ENCODE measurements around the gene ERN1. TPM values are rescaled to one million over a fixed set of nuclear protein-coding genes. Genes with fewer than 3 reads are reported as not detected.

Gene ERN1
- total and polyA plus RNA-seq, 10 donors = 3.1 to 65.4 (median 44.1) TPM

DNA sequence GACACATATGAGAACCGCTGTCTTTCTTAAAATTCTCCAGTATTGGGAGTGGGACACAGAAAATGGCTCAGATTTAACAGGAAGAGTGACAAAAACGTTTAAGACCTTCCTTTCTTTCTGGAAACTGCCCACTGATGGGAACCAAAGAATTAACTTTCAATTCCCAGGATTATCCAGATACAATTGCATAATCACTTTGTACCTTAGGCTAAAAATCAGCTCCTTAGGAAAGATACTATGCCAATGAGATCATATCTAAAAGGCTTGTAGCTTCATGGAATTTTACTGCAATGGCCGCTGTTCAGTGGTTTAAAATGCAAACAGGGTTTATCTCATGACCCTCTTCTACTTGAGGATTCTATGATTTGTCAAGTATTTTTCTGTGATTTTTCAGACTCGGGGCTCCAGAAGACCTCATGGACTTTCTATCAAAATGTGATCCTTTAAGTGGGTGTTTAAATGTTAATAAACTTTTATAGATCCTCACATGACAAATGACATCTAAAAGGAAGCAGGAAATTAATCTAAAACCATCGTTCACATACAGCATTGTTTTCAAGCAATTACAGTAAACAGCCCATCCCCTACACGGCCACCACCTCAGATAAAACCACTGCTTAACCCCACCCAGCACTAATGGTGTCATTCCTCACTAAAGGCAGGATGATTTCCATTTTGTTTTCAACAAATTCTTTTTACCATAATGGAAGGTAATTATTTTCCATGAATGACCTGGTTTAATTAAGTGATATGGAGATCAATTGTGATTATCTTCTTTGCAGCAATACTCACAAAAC lies 31.6 kb upstream of the ERN1 start:
- TF ChIP-seq POLR2AphosphoS5 (IDR thresholded peaks at IDR 0.05) (no peak), POLR2A (IDR thresholded peaks at IDR 0.05) (no peak)
- TF ChIP-seq, protein P1, sequence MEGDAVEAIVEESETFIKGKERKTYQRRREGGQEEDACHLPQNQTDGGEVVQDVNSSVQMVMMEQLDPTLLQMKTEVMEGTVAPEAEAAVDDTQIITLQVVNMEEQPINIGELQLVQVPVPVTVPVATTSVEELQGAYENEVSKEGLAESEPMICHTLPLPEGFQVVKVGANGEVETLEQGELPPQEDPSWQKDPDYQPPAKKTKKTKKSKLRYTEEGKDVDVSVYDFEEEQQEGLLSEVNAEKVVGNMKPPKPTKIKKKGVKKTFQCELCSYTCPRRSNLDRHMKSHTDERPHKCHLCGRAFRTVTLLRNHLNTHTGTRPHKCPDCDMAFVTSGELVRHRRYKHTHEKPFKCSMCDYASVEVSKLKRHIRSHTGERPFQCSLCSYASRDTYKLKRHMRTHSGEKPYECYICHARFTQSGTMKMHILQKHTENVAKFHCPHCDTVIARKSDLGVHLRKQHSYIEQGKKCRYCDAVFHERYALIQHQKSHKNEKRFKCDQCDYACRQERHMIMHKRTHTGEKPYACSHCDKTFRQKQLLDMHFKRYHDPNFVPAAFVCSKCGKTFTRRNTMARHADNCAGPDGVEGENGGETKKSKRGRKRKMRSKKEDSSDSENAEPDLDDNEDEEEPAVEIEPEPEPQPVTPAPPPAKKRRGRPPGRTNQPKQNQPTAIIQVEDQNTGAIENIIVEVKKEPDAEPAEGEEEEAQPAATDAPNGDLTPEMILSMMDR (IDR thresholded peaks at IDR 0.05 in 8 of 11, conservative IDR thresholded peaks at IDR 0.05 in 3 of 11) = no peak

DNA sequence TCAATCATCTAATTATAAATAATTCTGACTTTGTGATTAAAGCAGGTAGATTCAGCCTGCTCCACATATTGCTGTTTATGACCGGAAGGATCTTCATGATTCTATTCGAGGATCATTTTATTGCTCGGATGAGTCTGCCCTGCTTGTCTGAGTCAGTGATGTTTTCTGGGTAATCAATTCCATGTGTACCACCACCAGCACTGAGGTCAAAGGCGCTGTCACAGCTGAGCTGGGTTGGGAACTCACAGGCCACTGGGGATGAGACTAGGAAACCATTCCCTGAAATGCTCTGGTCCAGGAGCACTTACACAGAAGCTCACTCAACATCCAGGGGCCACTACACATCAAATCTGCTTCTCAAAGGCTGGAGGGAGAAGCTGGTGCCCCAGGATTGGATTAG lies 30.4 kb upstream of the ERN1 start:
- Histone ChIP-seq H3K4me1 (peaks cover 9 to 38% (median 26%) of the 10 kb centered on the region in 6 donors), H3K27me3 (replicated peaks in 1 of 7) (no peaks in the 10 kb centered on the region), H3K9me3 (no peaks in the 10 kb centered on the region), H3K4me3 (no peak overlapping the region), H3K36me3 (peaks cover 0 to 81% (median 5%) of the 10 kb centered on the region in 6 donors), H3K27ac (no peak overlapping the region)
- WGBS, 5 donors = 93 to 97% (median 95%) methylated on average over 4 of the region's 4 CpGs
- TF ChIP-seq, protein P1 (IDR thresholded peaks at IDR 0.05 in 8 of 11, conservative IDR thresholded peaks at IDR 0.05 in 3 of 11) = no peak
- TF ChIP-seq POLR2A (IDR thresholded peaks at IDR 0.05) (no peak), POLR2AphosphoS5 (IDR thresholded peaks at IDR 0.05) (no peak)
- no peak for DNase-seq
- intact Hi-C loops (cut with DNase I; ENCODE audit: low total_unique reads) = no loop called here

More for the DNA sequence above, 31.6 kb upstream of the ERN1 start:
- no peak overlapping the region for H3K27ac ChIP-seq
- intact Hi-C loops (cut with DNase I; ENCODE audit: low total_unique reads) = no loop called here
- H3K9me3 ChIP-seq = no peaks in the 10 kb centered on the region
- H3K4me1 ChIP-seq = peaks cover 9 to 26% (median 15%) of the 10 kb centered on the region in 6 donors
- no peak overlapping the region for H3K4me3 ChIP-seq
- no peaks in the 10 kb centered on the region for H3K27me3 ChIP-seq (replicated peaks in 1 of 7)
- DNase-seq = no peak
- peaks cover 0 to 83% (median 11%) of the 10 kb centered on the region in 6 donors for H3K36me3 ChIP-seq
- 70 to 77% (median 72%) methylated on average over 6 of the region's 6 CpGs for WGBS, 5 donors

DNA sequence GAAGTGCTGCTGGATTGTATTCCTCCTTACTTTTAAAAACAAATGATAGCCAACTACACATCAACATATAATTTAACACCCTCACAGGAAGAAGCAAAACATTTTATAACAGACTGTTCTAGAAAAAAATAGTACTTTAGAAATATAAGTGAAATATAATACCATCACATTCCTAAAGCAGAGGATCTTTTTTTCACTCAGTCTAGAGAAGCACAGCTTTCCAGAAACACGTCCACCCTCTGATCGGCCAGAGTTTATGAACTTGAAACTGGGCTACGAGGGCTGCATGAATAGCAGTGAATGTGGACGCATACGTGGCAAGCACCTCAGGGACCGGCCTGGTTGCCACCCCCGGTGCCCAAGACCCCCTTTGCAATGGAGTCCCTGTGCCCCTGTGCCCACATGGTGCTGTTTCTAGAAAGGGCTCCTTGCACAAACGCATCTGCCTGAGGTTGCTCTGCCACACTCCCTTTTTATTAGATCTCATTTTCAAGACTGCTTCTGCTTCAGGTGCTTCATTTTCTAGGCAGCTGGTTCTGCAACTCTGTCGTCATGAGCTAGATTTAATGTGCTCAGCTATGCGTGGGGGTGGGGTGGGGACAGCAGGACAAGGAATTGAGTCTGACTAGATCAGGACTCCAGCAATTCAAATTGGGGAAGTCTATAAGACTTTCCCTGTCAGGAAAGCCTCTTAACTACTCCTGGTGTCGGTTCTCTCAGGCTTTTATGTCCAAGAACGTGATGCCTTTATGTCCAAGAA lies 29.1 kb upstream of the ERN1 start:
- Histone ChIP-seq H3K4me3 (no peak overlapping the region), H3K4me1 (peaks cover 20 to 52% (median 38%) of the 10 kb centered on the region in 6 donors), H3K9me3 (no peaks in the 10 kb centered on the region), H3K27me3 (replicated peaks in 1 of 7) (no peaks in the 10 kb centered on the region), H3K36me3 (peaks cover 0 to 81% (median 4%) of the 10 kb centered on the region in 6 donors), H3K27ac (no peak overlapping the region)
- WGBS, 5 donors = 80 to 92% (median 87%) methylated on average over 12 of the region's 12 CpGs
- TF ChIP-seq POLR2AphosphoS5 (IDR thresholded peaks at IDR 0.05) = no peak
- no peak for TF ChIP-seq POLR2A (IDR thresholded peaks at IDR 0.05)
- TF ChIP-seq, protein P1 (IDR thresholded peaks at IDR 0.05 in 8 of 11, conservative IDR thresholded peaks at IDR 0.05 in 3 of 11) = no peak
- DNase-seq = no peak
- intact Hi-C loops (cut with DNase I; ENCODE audit: low total_unique reads) = no loop called here

DNA sequence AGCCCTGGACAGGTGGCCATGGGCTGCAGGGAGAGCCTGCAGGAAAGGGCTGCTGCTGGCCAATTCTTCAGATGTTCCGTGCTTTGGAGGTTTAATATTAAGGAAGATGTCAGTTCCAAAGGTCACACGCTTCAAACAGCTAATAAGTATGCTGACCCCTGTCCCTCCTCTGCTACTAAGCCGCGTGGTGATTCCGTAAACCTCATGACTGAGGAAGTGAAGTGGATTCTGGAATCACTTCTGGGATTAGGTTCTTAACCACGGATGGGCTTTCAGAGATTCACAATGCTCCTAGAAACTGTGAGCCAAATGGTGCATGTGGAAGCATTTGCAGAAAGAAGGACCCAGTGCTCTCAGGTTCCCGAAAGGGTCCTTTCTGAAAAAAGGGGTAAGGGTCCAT lies 28.5 kb upstream of the ERN1 start:
- intact Hi-C loops (cut with DNase I; ENCODE audit: low total_unique reads) = no loop called here
- Histone ChIP-seq H3K9me3 (no peaks in the 10 kb centered on the region), H3K27ac (no peak overlapping the region), H3K4me3 (no peak overlapping the region), H3K27me3 (replicated peaks in 1 of 7) (no peaks in the 10 kb centered on the region), H3K4me1 (peaks cover 24 to 58% (median 41%) of the 10 kb centered on the region in 6 donors), H3K36me3 (peaks cover 0 to 81% (median 6%) of the 10 kb centered on the region in 6 donors)
- WGBS, 5 donors = 70 to 78% (median 77%) methylated on average over 7 of the region's 7 CpGs
- no peak for DNase-seq
- TF ChIP-seq POLR2A (IDR thresholded peaks at IDR 0.05) = no peak
- no peak for TF ChIP-seq POLR2AphosphoS5 (IDR thresholded peaks at IDR 0.05)
- TF ChIP-seq, protein P1 (IDR thresholded peaks at IDR 0.05 in 8 of 11, conservative IDR thresholded peaks at IDR 0.05 in 3 of 11) = no peak
